KMS-11 (cell line): ENCODE measurements around the gene NECAB3.
"Not testable (repeated sequence)": the region's sequence is repeated elsewhere in the genome, so short reads cannot be mapped to it uniquely, and the experiment has no call there.

Experiments
- H2AFZ ChIP-seq: fragments of 200-600 bp; sonication (generic); 2 replicates; pipeline ENCODE4 v1.6.1; 2016; ENCODE audit warnings: antibody characterized with exemption, mixed run types, low read depth
- H3K27ac ChIP-seq: fragments of 200-600 bp; sonication (generic); 2 replicates; pipeline ENCODE4 v1.6.1; 2016; ENCODE audit warnings: mild to moderate bottlenecking, mixed run types
- H3K27me3 ChIP-seq: fragments of 200-600 bp; sonication (generic); 2 replicates; pipeline ENCODE4 v1.6.1; 2017; ENCODE audit warnings: mild to moderate bottlenecking, low read depth, mixed run types, moderate library complexity; ENCODE audit not compliant: insufficient read depth
- H3K36me3 ChIP-seq: fragments of 200-600 bp; sonication (generic); 2 replicates; pipeline ENCODE4 v1.6.1; 2017; ENCODE audit warnings: mild to moderate bottlenecking, mixed run types; ENCODE audit not compliant: insufficient read depth
- H3K4me1 ChIP-seq: fragments of 200-600 bp; sonication (generic); 2 replicates; pipeline ENCODE4 v1.6.1; 2016; ENCODE audit warnings: mild to moderate bottlenecking, low read depth, mixed run types; ENCODE audit not compliant: poor library complexity, severe bottlenecking
- H3K4me2 ChIP-seq: fragments of 200-600 bp; sonication (generic); 2 replicates; pipeline ENCODE4 v1.7.0; 2016; ENCODE audit warnings: mild to moderate bottlenecking, mixed run types
- H3K4me3 ChIP-seq: fragments of 200-600 bp; sonication (generic); IDR thresholded peaks from 2 replicates; pipeline ENCODE4 v1.6.1; 2017; ENCODE audit warnings: low read depth, low read length, mixed read lengths; ENCODE audit not compliant: insufficient read depth
- H3K79me2 ChIP-seq: fragments of 200-600 bp; sonication (generic); 2 replicates; pipeline ENCODE4 v1.6.1; 2016; ENCODE audit warnings: low read depth, mixed run types; ENCODE audit not compliant: insufficient read depth
- H3K9ac ChIP-seq: fragments of 200-600 bp; sonication (generic); 2 replicates; pipeline ENCODE4 v1.6.1; 2016; ENCODE audit warnings: mild to moderate bottlenecking, mixed run types
- H4K20me1 ChIP-seq: fragments of 200-600 bp; sonication (generic); 2 replicates; pipeline ENCODE4 v1.6.1; 2016; ENCODE audit warnings: mild to moderate bottlenecking, mixed run types; ENCODE audit not compliant: insufficient read depth
- CTCF ChIP-seq: fragments of 200-600 bp; sonication (generic); conservative IDR thresholded peaks from 2 replicates; pipeline ENCODE4 v1.6.1; 2017; ENCODE audit warnings: low read depth, mild to moderate bottlenecking, antibody characterized with exemption, low read length, moderate library complexity, mixed read lengths

Gene NECAB3

GRCh38 chr20:33640287-33640686 lies 33.9 kb downstream of the NECAB3 start:
- no peak overlapping the region for H3K4me3 ChIP-seq
- peaks cover 2% of the 10 kb centered on the region for H3K4me1 ChIP-seq
- H3K27me3 ChIP-seq: no peaks in the 10 kb centered on the region
- no peaks in the 10 kb centered on the region for H3K36me3 ChIP-seq
- H2AFZ ChIP-seq: no peak overlapping the region
- no peaks in the 10 kb centered on the region for H4K20me1 ChIP-seq
- H3K9ac ChIP-seq: no peak overlapping the region
- no peak for TF ChIP-seq CTCF
- no peaks in the 10 kb centered on the region for H3K79me2 ChIP-seq
- H3K4me2 ChIP-seq: no peak overlapping the region
- H3K27ac ChIP-seq: no peak overlapping the region

DNA sequence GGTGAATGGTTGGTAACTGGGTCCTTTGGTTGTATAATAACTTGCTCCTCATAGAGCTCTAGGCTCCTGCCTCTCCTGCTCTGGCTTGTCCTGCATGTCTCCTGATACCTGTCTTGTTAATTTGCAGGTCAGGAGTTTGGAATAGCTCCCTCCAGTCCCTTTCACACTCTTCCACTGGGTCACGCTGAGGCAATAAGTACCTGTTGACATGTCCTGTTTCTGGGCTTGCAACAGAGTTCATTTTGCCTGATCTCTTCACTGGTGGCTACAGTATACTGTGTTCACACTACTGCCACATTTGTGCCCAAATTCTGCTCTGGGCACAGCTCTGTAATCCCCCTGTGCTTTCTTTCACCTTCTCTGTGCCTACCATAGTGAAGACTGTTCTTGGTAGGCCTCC lies 37.5 kb downstream of the NECAB3 start:
- Histone ChIP-seq H4K20me1 (no peaks in the 10 kb centered on the region), H3K27ac (no peak overlapping the region), H3K27me3 (no peaks in the 10 kb centered on the region), H3K4me1 (no peaks in the 10 kb centered on the region), H3K9ac (no peak overlapping the region), H3K4me3 (no peak overlapping the region), H3K79me2 (no peaks in the 10 kb centered on the region), H3K36me3 (no peaks in the 10 kb centered on the region), H3K4me2 (no peak overlapping the region), H2AFZ (no peak overlapping the region)
- TF ChIP-seq CTCF: no peak

DNA sequence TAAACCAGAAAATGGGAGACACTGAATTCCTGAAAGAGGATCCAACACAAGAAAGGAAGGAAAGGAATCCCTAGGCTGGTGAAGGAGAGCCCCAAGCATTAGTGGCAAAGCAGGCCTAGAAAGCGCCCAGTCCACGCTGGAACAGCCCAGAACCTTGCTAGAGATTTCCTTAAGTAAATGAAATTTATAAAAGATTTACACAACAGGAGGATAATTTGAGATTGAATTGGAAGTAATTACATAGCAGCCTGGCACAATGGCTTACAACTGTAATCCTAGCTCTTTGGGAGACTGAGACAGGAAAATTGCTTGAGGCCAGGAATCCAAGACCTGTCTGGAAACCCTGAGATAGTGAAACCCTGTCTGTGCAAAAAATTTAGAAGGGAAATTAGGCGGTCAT lies 38.9 kb downstream of the NECAB3 start:
- no peak overlapping the region for H3K4me3 ChIP-seq
- TF ChIP-seq CTCF: no peak
- H3K9ac ChIP-seq: no peak overlapping the region
- no peaks in the 10 kb centered on the region for H3K27me3 ChIP-seq
- H3K4me2 ChIP-seq: no peak overlapping the region
- no peak overlapping the region for H3K27ac ChIP-seq
- H3K79me2 ChIP-seq: no peaks in the 10 kb centered on the region
- H3K36me3 ChIP-seq: no peaks in the 10 kb centered on the region
- no peak overlapping the region for H2AFZ ChIP-seq
- no peaks in the 10 kb centered on the region for H4K20me1 ChIP-seq
- H3K4me1 ChIP-seq: no peaks in the 10 kb centered on the region

DNA sequence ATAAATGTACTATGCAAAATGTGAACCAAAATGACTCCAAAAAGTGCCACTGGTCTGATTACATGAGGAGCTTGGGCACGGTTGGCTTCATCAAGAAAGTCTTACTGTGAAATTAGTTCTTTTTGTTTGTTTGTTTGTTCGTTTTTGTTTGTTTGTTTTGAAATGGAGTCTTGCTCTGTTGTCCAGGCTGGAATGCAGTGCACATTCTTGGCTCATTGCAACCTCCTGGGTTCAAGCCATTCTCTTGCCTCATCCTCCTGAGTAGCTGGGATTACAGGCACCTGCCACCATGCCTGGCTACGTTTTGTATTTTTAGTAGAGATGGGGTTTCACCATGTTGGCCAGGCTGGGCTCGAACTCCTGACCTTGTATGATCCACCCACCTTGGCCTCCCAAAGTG lies 42.3 kb downstream of the NECAB3 start:
- H3K79me2 ChIP-seq, H3K36me3 ChIP-seq, H3K27me3 ChIP-seq, H3K27ac ChIP-seq, H3K4me3 ChIP-seq, H4K20me1 ChIP-seq, H3K4me2 ChIP-seq, H2AFZ ChIP-seq, H3K9ac ChIP-seq, H3K4me1 ChIP-seq: not testable (repeated sequence)

- Histone ChIP-seq H3K9ac (no peak overlapping the region), H3K36me3 (no peaks in the 10 kb centered on the region), H3K4me1 (no peaks in the 10 kb centered on the region), H3K27ac (no peak overlapping the region), H2AFZ (no peak overlapping the region), H3K4me2 (no peak overlapping the region), H3K79me2 (no peaks in the 10 kb centered on the region), H4K20me1 (no peaks in the 10 kb centered on the region), H3K27me3 (no peaks in the 10 kb centered on the region), H3K4me3 (no peak overlapping the region)
- TF ChIP-seq CTCF: no peak
Measured at GRCh38 chr20:33630507-33630906, 43.7 kb downstream of the NECAB3 start.
